ENCODE results near the gene NDUFB6.

Gene NDUFB6

GRCh38 chr9:32589083-32589723, 16.2 kb upstream of the NDUFB6 start:
- Histone ChIP-seq H3K4me2 (no peak overlapping the region), H3K9ac (no peak overlapping the region), H3K27me3 (no peaks in the 10 kb centered on the region), H3K9me3 (no peaks in the 10 kb centered on the region), H3K4me3 (no peak overlapping the region), H3K27ac (no peak overlapping the region), H3K4me1 (no peaks in the 10 kb centered on the region), H3K36me3 (no peaks in the 10 kb centered on the region), H4K20me1 (no peaks in the 10 kb centered on the region)
- TF ChIP-seq Cebpa-rat (IDR thresholded peaks at IDR 0.05) = no peak

GRCh38 chr9:32587901-32588300, 14.9 kb upstream of the NDUFB6 start:
- TF ChIP-seq Cebpa-rat (IDR thresholded peaks at IDR 0.05) = no peak
- no peak overlapping the region for H3K4me3 ChIP-seq
- H3K4me2 ChIP-seq = no peak overlapping the region
- no peaks in the 10 kb centered on the region for H4K20me1 ChIP-seq
- H3K9ac ChIP-seq = no peak overlapping the region
- H3K9me3 ChIP-seq = no peaks in the 10 kb centered on the region
- H3K4me1 ChIP-seq = no peaks in the 10 kb centered on the region
- H3K27me3 ChIP-seq = no peaks in the 10 kb centered on the region
- no peaks in the 10 kb centered on the region for H3K36me3 ChIP-seq
- no peak overlapping the region for H3K27ac ChIP-seq

- no peak for TF ChIP-seq Cebpa-rat (IDR thresholded peaks at IDR 0.05)
- Histone ChIP-seq H3K36me3 (no peaks in the 10 kb centered on the region), H3K4me1 (peaks cover 6% of the 10 kb centered on the region; the same call in 1 of the 2 replicates), H3K4me2 (no peak overlapping the region), H3K9me3 (no peaks in the 10 kb centered on the region), H3K27ac (no peak overlapping the region), H3K4me3 (no peak overlapping the region), H3K27me3 (no peaks in the 10 kb centered on the region), H4K20me1 (no peaks in the 10 kb centered on the region), H3K9ac (no peak overlapping the region)
These were observed 11.8 kb upstream of the NDUFB6 start for GRCh38 chr9:32584784-32585183.

- Histone ChIP-seq H3K27me3 (no peaks in the 10 kb centered on the region), H3K36me3 (no peaks in the 10 kb centered on the region), H4K20me1 (no peaks in the 10 kb centered on the region), H3K4me2 (no peak overlapping the region), H3K9ac (no peak overlapping the region), H3K4me3 (no peak overlapping the region), H3K27ac (no peak overlapping the region), H3K9me3 (no peaks in the 10 kb centered on the region), H3K4me1 (peaks cover 6% of the 10 kb centered on the region; the same call in 1 of the 2 replicates)
- no peak for TF ChIP-seq Cebpa-rat (IDR thresholded peaks at IDR 0.05)
These were observed 8.7 kb upstream of the NDUFB6 start for GRCh38 chr9:32581512-32582143.

GRCh38 chr9:32580631-32581300, 7.8 kb upstream of the NDUFB6 start:
- Histone ChIP-seq H4K20me1 (no peaks in the 10 kb centered on the region), H3K4me1 (peaks cover 6% of the 10 kb centered on the region; the same call in 1 of the 2 replicates), H3K27me3 (no peaks in the 10 kb centered on the region), H3K9me3 (no peaks in the 10 kb centered on the region), H3K9ac (no peak overlapping the region), H3K36me3 (no peaks in the 10 kb centered on the region), H3K27ac (no peak overlapping the region), H3K4me3 (no peak overlapping the region), H3K4me2 (peak overlapping the region; percentile 15; the same call in 1 of the 2 replicates)
- no peak for TF ChIP-seq Cebpa-rat (IDR thresholded peaks at IDR 0.05)

- TF ChIP-seq Cebpa-rat (IDR thresholded peaks at IDR 0.05) = no peak
- H3K36me3 ChIP-seq = no peaks in the 10 kb centered on the region
- H3K9ac ChIP-seq = no peak overlapping the region
- H4K20me1 ChIP-seq = no peaks in the 10 kb centered on the region
- H3K4me1 ChIP-seq = peaks cover 6% of the 10 kb centered on the region; the same call in 1 of the 2 replicates
- H3K27me3 ChIP-seq = no peaks in the 10 kb centered on the region
- H3K4me2 ChIP-seq = no peak overlapping the region
- H3K27ac ChIP-seq = no peak overlapping the region
- H3K4me3 ChIP-seq = no peak overlapping the region
- H3K9me3 ChIP-seq = no peaks in the 10 kb centered on the region
These were observed 6.9 kb upstream of the NDUFB6 start for GRCh38 chr9:32579706-32580331.

GRCh38 chr9:32578976-32579375, 6.0 kb upstream of the NDUFB6 start:
- no peak for TF ChIP-seq Cebpa-rat (IDR thresholded peaks at IDR 0.05)

GRCh38 chr9:32577316-32577715, 4.4 kb upstream of the NDUFB6 start:
- Histone ChIP-seq H3K4me2 (no peak overlapping the region), H3K9ac (no peak overlapping the region), H4K20me1 (no peaks in the 10 kb centered on the region), H3K9me3 (no peaks in the 10 kb centered on the region), H3K36me3 (no peaks in the 10 kb centered on the region), H3K27me3 (no peaks in the 10 kb centered on the region), H3K4me1 (peaks cover 14% of the 10 kb centered on the region), H3K4me3 (no peak overlapping the region), H3K27ac (no peak overlapping the region)
- TF ChIP-seq Cebpa-rat (IDR thresholded peaks at IDR 0.05) = no peak

More at GRCh38 chr9:32578976-32579375, 6.0 kb upstream of the NDUFB6 start:
- no peaks in the 10 kb centered on the region for H4K20me1 ChIP-seq
- H3K9me3 ChIP-seq = no peaks in the 10 kb centered on the region
- no peaks in the 10 kb centered on the region for H3K36me3 ChIP-seq
- no peak overlapping the region for H3K27ac ChIP-seq
- no peak overlapping the region for H3K4me3 ChIP-seq
- H3K9ac ChIP-seq = no peak overlapping the region
- H3K4me2 ChIP-seq = no peak overlapping the region
- H3K4me1 ChIP-seq = peaks cover 6% of the 10 kb centered on the region; the same call in 1 of the 2 replicates
- H3K27me3 ChIP-seq = no peaks in the 10 kb centered on the region

GRCh38 chr9:32574858-32575257, 1.9 kb upstream of the NDUFB6 start:
- H3K27me3 ChIP-seq = no peaks in the 10 kb centered on the region
- peaks cover 23% of the 10 kb centered on the region for H3K4me1 ChIP-seq
- no peak overlapping the region for H3K9ac ChIP-seq
- no peak overlapping the region for H3K4me2 ChIP-seq
- peaks cover 4% of the 10 kb centered on the region for H3K36me3 ChIP-seq
- H3K27ac ChIP-seq = no peak overlapping the region
- no peaks in the 10 kb centered on the region for H3K9me3 ChIP-seq
- peaks cover 18% of the 10 kb centered on the region for H4K20me1 ChIP-seq
- TF ChIP-seq Cebpa-rat (IDR thresholded peaks at IDR 0.05) = no peak
- H3K4me3 ChIP-seq = no peak overlapping the region

- H3K9me3 ChIP-seq = no peaks in the 10 kb centered on the region
- no peaks in the 10 kb centered on the region for H3K27me3 ChIP-seq
- H3K4me2 ChIP-seq = peak overlapping the region; percentile 76
- TF ChIP-seq Cebpa-rat (IDR thresholded peaks at IDR 0.05) = no peak
- no peak overlapping the region for H3K27ac ChIP-seq
- peaks cover 15% of the 10 kb centered on the region for H3K36me3 ChIP-seq
- peaks cover 23% of the 10 kb centered on the region for H3K4me1 ChIP-seq
- H3K9ac ChIP-seq = no peak overlapping the region
- H3K4me3 ChIP-seq = peak overlapping the region; percentile 88
- peaks cover 28% of the 10 kb centered on the region for H4K20me1 ChIP-seq
These were observed 862 bp upstream of the NDUFB6 start for GRCh38 chr9:32573821-32574220.

Data from BLaER1 (cell line).